Right renal pelvis (tissue), 4 donors: ENCODE data around the gene PBX2. TPM values are rescaled to one million over a fixed set of nuclear protein-coding genes. Genes with fewer than 3 reads are reported as not detected.
"Not testable (repeated sequence)": the region's sequence is repeated elsewhere in the genome, so short reads cannot be mapped to it uniquely, and the experiment has no call there.

ENCODE experiments used
- DNase-seq, 4 donors: peaks; one replicate each; pipeline ENCODE4 v3.0.0-alpha.2; 2013; ENCODE audit warnings: low read depth in 4 of 4, low spot score in 3 of 4, missing footprints in 1 of 4
- polyA plus RNA-seq, 4 donors: library from polyadenylated mRNA; unstranded; fragments of 120-200 nt; gene quantifications; one replicate each; pipeline ENCODE4 v1.2.1, GENCODE V29; 2013; ENCODE audit not compliant: insufficient read length in 4 of 4

PBX2 gene
- polyA plus RNA-seq, 4 donors, result 171 to 198 (median 176) TPM

DNA sequence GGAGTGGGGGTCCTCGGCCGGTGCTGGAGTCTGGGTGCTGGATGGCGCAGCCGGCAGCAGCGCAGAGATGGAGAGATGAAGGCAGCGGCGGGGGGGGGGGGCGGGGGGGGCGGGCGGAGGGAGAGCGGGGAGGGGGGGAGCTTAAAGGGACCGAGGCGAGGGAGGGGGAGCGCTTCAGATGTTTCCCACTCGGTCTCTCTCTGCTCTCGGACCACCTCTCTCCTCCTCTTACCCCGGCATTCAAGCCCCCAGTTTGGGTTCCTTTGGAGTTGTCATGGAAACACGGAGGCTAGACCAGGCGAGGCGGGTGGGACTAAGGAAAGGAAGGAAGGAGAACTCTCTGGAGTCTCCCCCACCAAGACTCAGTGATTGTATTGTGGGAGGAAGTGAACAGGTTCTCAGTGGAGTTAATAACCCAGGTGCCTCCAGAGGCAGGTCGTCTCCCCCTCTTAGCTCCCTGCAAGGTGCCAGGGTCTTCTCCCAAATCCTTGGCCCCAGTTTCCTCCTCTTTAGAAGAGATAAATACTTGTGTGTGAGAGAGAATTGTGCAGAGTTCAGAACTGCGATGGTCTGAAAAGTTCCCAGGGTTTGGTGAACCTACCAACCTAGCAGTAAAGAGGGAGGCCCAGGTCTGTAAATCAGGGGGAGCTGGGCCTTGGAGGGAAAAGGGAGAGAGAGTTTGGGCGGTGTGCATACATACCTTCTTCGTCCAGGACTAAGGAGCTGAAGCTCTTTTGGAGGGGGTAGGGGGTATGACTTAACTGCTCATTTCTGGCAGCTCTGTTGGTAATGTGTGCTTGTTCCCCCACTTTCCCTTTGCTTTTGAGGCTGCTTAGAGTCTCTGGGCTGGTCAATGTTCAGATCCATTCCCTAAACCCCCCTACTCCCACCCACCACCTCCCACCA is 37.9 kb downstream of the PBX2 start, which contains the start of gene PRRT1:
Gene PRRT1 (minus strand): TSS at position 77 of the 906 bp plus-strand sequence. CDS start 112 bp downstream, outside the sequence.
- DNase-seq, result no peak

DNA sequence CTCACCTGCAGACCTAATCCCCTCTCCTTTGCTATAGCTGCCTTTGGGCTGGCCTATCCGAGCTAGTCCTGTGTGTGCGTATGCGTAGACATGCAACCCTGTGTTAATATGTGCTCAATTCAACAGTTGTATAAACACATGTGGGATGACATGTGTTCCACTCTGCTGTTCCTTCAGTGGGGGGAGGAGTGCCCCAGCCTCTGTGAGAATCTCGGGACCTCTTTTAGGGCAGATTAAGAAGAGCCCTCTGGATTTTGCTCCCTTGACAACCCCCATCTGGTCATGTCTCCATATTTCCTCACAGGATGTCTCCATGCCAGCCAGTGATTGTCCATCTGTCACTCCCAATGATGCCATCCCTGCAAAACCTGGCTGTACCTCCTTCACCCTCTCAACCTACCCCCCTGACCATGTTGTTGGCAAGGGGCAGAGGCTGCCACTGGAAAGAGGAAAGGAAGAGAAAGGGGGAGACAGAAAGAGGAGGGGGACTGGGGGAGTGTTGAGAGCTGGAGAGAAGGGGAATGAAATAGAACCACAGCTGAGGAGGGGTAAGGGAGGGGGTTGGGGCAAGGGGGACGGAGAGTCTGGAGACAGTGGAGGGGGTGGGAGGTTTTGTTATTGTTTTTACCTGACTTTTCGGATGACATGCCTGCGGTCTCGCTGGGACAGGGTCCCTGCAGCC is 38.7 kb downstream of the PBX2 start:
- no peak for DNase-seq

GRCh38 chr6:32149932-32150870 is 39.8 kb downstream of the PBX2 start:
- no peak for DNase-seq

DNA sequence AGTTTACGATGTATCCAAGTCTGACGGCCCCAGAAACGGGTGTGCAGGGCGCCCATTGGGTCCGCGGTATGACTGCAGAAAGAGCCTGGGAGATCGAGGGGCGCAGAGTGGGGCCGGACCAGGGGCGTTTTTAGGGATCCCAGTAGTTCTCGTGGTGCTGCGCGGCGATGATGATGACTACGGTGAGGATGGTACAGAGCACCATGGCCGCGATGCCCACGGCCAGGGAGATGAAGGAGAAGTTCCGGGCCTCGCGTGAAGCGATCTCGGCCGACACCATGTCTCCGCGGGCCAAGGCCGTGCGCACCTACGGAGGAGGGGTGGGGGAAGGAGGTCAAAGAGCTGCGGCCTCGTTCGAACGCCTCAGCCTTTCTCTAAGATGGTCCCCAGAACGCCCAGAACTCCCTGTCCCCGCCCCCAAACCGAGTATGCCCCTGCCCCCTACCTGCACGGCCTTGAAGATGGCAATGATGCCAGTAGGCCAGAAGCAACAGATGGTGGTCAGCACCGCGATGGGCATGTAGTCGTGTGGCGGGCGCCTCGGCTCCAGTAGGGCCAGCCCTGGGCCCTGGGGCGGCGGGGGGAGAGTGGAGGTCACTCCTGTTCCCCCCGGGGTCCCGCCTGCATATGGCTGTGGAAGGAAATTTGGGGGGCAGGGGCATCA is 40.8 kb downstream of the PBX2 start:
- DNase-seq, result no peak

DNA sequence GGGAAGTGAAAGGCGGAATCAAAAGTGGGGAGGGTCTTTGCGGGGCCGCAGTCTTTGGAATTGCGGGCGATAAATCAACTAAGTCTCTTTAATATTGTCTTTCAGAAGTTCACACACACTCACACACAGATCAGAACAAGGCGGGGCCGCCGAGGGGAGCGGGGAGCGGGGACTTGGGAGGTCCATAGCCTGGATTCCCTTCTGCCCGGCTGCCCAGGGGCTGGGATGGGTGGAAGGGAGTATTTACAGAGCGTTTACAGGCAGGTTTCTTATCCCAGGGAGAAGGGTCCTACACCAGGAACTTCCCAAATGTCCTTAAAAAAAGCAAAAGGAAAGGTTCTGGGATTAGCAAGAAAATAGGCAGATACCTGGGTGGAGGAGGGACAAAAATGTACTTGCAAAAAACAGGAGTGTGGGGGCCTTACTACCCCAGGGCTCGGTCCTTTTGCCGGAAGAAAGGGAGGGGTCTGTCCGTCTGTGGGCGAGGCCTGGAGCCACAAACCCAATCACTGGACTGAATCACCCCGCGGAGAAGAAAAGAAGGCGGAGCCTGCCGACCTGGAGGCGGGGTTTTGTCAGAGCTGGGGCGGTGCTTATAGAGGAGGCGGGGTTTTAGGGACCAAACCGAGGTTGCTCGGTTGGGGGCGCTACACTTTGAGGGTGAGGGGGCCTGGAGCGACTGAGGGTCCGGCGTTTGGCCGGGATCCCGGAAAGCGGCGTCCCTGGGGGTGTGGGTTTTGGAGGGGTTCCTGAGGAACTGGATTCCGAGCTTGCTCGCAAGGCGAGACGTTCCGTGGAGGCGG is 41.5 kb downstream of the PBX2 start:
- peak in 1 of 4 donors; percentile 75 for DNase-seq

DNA sequence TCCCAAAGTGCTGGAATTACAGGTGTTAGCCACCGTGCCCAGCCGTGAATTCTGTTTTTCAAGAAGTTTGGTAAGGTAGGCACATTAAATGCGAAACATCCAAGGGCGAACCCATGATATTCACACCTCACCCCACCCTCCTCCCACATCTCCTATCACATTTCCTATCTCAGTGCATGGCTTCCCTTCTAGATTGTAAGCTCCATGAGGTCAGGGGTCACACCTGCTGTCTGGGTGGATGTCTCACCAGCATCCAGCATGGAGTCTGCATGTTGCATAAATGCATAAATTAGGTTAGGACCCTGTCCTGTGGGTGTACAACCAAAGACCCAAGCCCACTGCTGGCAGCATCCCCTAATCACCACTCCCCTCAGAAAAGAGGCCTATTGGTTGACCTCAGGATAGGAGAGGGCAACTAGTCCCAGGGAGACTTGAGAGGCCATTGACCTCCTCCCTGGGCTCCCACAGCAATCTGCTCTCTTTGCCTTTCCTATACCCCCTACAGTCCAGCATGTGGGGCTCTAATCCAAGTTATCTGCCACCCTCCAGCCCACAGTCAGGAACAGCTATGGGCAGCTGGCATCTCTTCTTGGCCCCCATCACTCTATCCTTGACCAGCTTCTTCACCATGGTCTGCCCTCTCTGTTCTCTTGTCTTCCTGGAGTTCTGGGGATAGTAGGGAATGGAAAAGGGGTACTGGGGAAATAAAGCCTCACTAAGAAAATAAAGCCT is 42.4 kb downstream of the PBX2 start:
- DNase-seq, result no peak

DNA sequence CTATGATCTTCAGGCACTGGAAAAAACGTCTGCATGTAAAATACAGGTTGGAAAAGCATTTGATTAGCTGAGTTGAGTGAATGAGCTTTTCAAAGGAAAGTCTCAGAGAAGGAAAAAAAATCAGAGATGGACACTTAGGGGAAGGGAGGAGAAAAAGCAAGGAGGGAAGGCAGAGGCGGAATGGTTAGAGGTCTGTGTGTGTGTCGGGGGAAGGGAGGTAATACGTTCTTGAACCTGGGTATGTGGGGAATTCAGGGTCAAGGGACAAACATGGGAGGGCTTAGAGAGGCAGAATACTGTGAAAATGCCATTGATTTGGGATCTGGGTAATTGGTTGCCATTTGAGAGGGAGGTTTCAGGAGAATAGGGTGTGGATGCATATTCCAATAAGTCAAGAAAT is 43.3 kb downstream of the PBX2 start:
- DNase-seq, result no peak

DNA sequence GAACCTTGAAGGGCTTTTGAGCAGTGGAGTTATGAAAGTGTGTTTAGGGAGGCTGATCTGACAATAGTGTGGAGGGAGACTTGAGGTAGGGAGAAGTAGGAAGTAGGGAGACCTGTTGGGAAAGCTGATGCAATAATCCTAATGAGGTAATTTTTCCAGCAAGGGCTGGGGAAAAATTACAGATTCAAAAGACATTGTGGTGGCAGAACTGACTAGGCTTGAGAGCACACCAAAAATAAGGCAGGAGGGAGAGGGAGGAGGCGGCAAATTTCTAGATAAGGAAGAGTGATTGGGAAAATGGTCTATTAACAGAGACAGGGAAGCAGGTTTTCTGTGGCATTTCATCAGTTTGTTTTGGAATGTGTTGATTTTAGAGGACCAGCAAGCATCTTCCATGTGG is 43.7 kb downstream of the PBX2 start:
- no peak for DNase-seq

DNA sequence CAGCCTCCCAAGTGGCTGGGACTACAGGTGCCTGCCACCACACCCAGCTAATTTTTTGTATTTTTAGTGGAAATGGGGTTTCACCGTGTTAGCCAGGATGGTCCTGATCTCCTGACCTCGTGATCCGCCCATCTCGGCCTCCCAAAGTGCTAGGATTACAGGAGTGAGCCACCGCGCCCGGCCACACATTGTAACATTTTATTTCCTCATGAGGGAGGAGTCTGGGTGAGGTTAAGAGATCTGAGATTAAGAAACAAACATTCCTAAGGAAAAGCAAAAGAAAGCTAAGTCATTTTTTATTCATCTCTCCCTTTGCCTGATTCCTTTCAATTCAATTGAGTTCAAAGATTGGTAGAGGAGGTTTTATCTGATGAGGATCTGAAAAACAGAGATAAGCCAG is 45.8 kb downstream of the PBX2 start:
- DNase-seq, result not testable (repeated sequence)

DNA sequence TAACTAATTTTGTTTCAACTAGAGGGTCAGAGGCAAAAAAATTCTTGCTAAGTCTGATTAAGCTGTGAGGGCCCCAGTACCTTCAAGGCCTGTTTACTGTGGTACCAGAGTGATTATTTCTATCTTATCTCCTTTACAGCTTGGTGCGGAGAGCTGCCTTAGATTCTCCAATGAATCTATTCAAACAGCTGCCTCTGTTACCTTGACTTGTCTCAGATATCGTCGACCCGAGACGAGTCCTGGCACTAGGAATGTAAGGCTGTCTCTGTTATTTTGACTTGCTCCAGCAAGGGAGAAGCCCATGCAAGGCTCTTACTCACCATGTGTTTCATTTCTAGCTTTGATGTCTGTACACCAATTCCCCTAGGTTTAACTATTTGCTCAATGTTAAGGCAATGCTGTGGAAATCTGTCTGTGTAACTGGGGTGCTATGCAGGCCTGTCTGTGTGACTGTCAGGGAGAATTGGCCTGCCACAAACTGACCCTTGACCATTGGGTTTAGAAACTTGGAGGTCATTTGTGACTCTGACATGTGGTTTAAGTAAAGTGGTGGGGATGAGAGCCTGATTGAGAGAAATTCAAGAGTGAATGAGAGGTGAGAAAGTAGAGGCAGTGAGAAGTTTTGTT is 49.5 kb downstream of the PBX2 start:
- DNase-seq, result no peak

- DNase-seq, result no peak
These were observed 50.4 kb downstream of the PBX2 start for GRCh38 chr6:32139590-32139989.

GRCh38 chr6:32137454-32137853 is 52.5 kb downstream of the PBX2 start:
- no peak for DNase-seq

Other genes with a start within 250 kb of the PBX2 start
- 10 to 100 TPM in 1 of 4 donors, 1 to 10 TPM in 3; 5.0 to 20.8 (median 6.1) TPM for gene CFB, start 244.1 kb downstream of the PBX2 start, polyA plus RNA-seq
- gene NELFE, start 231.2 kb downstream of the PBX2 start, polyA plus RNA-seq, result 100 to 1,000 TPM in 1 of 4 donors, 10 to 100 TPM in 3; 88.2 to 102 (median 92.2) TPM
- gene SKIC2, start 231.0 kb downstream of the PBX2 start, polyA plus RNA-seq, result 10 to 100 TPM; 41.1 to 51.1 (median 44.7) TPM
- 10 to 100 TPM; 28.9 to 30.7 (median 29.5) TPM for gene DXO, start 218.1 kb downstream of the PBX2 start, polyA plus RNA-seq
- 10 to 100 TPM; 11.1 to 23.7 (median 14.7) TPM for gene C4A, start 208.1 kb downstream of the PBX2 start, polyA plus RNA-seq
- 10 to 100 TPM; 13.1 to 21.4 (median 17.3) TPM for gene C4B, start 175.4 kb downstream of the PBX2 start, polyA plus RNA-seq
- gene CYP21A2, start 151.8 kb downstream of the PBX2 start, polyA plus RNA-seq, result 1 to 10 TPM in 1 of 4 donors, under 1 TPM in 3; 0.27 to 1.2 (median 0.95) TPM
- gene TNXB, start 80.9 kb downstream of the PBX2 start, polyA plus RNA-seq, result 10 to 100 TPM in 1 of 4 donors, 1 to 10 TPM in 3; 3.2 to 11.2 (median 5.0) TPM
- gene ATF6B, start 62.0 kb downstream of the PBX2 start, polyA plus RNA-seq, result 100 to 1,000 TPM in 3 of 4 donors, 10 to 100 TPM in 1; 98.3 to 104 (median 101) TPM
- 1 to 10 TPM; 6.4 to 7.9 (median 7.4) TPM for gene FKBPL, start 59.9 kb downstream of the PBX2 start, polyA plus RNA-seq
- gene PRRT1, start 38.3 kb downstream of the PBX2 start, polyA plus RNA-seq, result 1 to 10 TPM; 2.6 to 4.0 (median 3.2) TPM
- gene PPT2, start 36.1 kb downstream of the PBX2 start, polyA plus RNA-seq, result 10 to 100 TPM; 33.8 to 39.2 (median 34.8) TPM
- gene EGFL8, start 25.6 kb downstream of the PBX2 start, polyA plus RNA-seq, result 10 to 100 TPM; 24.6 to 31.6 (median 27.0) TPM
- gene AGPAT1, start 14.1 kb downstream of the PBX2 start, polyA plus RNA-seq, result 100 to 1,000 TPM; 103 to 116 (median 108) TPM
- 100 to 1,000 TPM; 104 to 122 (median 109) TPM for gene RNF5, start 11.8 kb downstream of the PBX2 start, polyA plus RNA-seq
- 10 to 100 TPM; 15.9 to 26.6 (median 19.7) TPM for gene AGER, start 5.9 kb downstream of the PBX2 start, polyA plus RNA-seq
- gene GPSM3, start 2.4 kb upstream of the PBX2 start, polyA plus RNA-seq, result 10 to 100 TPM in 3 of 4 donors, 1 to 10 TPM in 1; 9.9 to 12.9 (median 10.8) TPM
- 10 to 100 TPM; 16.1 to 21.6 (median 19.2) TPM for gene NOTCH4, start 33.9 kb upstream of the PBX2 start, polyA plus RNA-seq
- under 1 TPM in 1 of 4 donors, not detected in 3; 0.05 TPM for gene TSBP1, start 181.7 kb upstream of the PBX2 start, polyA plus RNA-seq
- gene BTNL2, start 217.0 kb upstream of the PBX2 start, polyA plus RNA-seq, result 1 to 10 TPM in 1 of 4 donors, under 1 TPM in 2, not detected in 1; 0.19 to 1.3 (median 0.52) TPM
- gene HLA-DRA, start 249.7 kb upstream of the PBX2 start, polyA plus RNA-seq, result 10 to 100 TPM; 64.5 to 96.0 (median 91.9) TPM